Pancreas (tissue), 10 donors: ENCODE results near the gene MGST2. TPM values are rescaled to one million over a fixed set of nuclear protein-coding genes. Genes with fewer than 3 reads are reported as not detected.

Experiments used
- ATAC-seq, 4 donors: fragments of 200-7000 bp; cut with Tn5 transposase; one replicate each; pipeline versions ENCODE4 v1.8.0 to v1.9.1; 2020; ENCODE audit warnings: mild to moderate bottlenecking in 4 of 4, moderate library complexity in 4 of 4
- DNase-seq, 6 donors: peaks; one replicate each; pipeline ENCODE4 v3.0.0-alpha.2; 2020
- FAIRE-seq: peaks from 2 replicates; lab custom pipeline; 2012; peaks lifted over from hg19 to GRCh38; lab: Jason Lieb, UNC
- H3K27ac ChIP-seq, 4 donors: fragments of 200-600 bp; sonication (generic); 1 replicate in 3 of 4; 2 replicates in 1 of 4; pipeline versions ENCODE4 v1.5.0 to v1.8.0; 2020
- H3K27me3 ChIP-seq, 4 donors: fragments of 200-600 bp; one replicate each; pipeline ENCODE4 v1.8.0; 2021
- H3K36me3 ChIP-seq, 3 donors: fragments of 200-600 bp; sonication (generic) in 1 of 3; one replicate each; pipeline versions ENCODE4 v1.5.0 to v1.8.0; 2020 to 2021
- H3K4me1 ChIP-seq, 3 donors: fragments of 200-600 bp; one replicate each; pipeline ENCODE4 v1.8.0; 2021
- H3K4me3 ChIP-seq, 4 donors: fragments of 200-600 bp; sonication (generic) in 2 of 4; one replicate each; pipeline versions ENCODE4 v1.5.0 to v1.8.0; 2020 to 2021
- H3K9me3 ChIP-seq, 4 donors: fragments of 200-600 bp; one replicate each; pipeline ENCODE4 v1.8.0; 2021
- CTCF ChIP-seq, 4 donors: fragments of 200-600 bp; sonication (generic) in 3 of 4; IDR thresholded peaks; one replicate each; pipeline versions ENCODE4 v1.5.0 to v1.8.0; 2021; ENCODE audit warnings: antibody characterized with exemption in 4 of 4
- WGBS, 2 donors: extraction: QIAGEN DNeasy Blood & Tissue Kit; methylation state at CpG; one replicate each; pipeline ENCODE4 v1.1.7; 2013; 5-methylcytosine and 5-hydroxymethylcytosine counted together
- intact Hi-C, 3 donors: fragments of 100-400 bp; cut with DNase I; formaldehyde crosslinking; loops; one replicate each; pipeline versions ENCODE4 v1.11.1 to v1.14.2; 2022
- polyA plus RNA-seq, 2 donors: library from polyadenylated mRNA; stranded (reverse); fragments of 200-250 nt; gene quantifications; one replicate each; pipeline ENCODE4 v1.2.3, GENCODE V29; 2013
- total RNA-seq, 6 donors: library from RNA; stranded (reverse); fragmentation: NEBNext Ultra II Directional in 4 of 6; extraction: Animal tissue kit (Norgen Biotek cat#: 25700) in 4 of 6; gene quantifications; one replicate each; pipeline versions ENCODE4 v1.2.1 to v1.2.4, GENCODE V29; 2021 to 2023
- donor health status: healthy with polysubstance abuse.
- donor health status: DM: no; HTN: no; CAD: no; lungs with moderate emphysema.
- donor health status: DM: no; HTN: no; CAD: no.
- donor health status: control.
- donor health status: control.
- donor health status: Bipolar disorder and iron deficiency.
- donor health status: DM: yes; HTN: yes; CAD: no.
- donor health status: DM: no; HTN: no; CAD: no.
- donor health status: DM: no; HTN: no; CAD: no.
- donor health status: DM: yes; HTN: yes; CAD: no.

The MGST2 gene
- total and polyA plus RNA-seq, 8 donors: 23.9 to 60.8 (median 33.2) TPM

DNA sequence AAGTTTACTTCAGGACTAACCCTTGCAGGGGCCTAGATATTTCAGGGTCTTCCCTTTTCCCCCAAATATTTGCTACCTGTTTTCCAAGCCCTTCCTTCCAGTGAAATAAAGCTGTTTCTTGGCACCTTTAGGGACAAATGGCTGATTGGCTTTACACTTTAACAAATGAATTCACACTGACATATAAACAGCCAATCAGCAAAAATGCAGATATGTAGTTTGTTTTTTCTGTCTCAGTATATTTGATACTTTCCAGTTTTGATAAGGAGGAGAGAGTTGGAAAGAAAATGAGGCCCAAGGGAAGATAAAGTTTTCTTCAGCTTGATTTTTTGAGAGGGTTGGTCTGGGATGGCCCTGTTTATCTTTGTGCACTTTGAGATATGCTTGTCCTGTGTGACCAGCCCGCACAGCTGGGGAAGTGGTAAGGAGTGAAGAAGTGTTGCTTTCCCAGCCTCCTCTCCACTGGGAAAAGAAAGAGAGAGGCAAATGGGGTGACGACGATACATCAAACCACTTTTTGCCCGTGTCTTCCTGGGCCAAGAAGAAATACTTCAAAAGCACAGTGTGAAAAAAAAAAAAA, 67.5 kb downstream of the MGST2 start:
- Histone ChIP-seq H3K27ac (peak overlapping the region in 2 of 4 donors; percentile 0 to 68), H3K9me3 (no peaks in the 10 kb centered on the region), H3K27me3 (no peaks in the 10 kb centered on the region), H3K36me3 (no peaks in the 10 kb centered on the region), H3K4me1 (peaks cover 16 to 27% (median 25%) of the 10 kb centered on the region in 3 donors), H3K4me3 (no peak overlapping the region)
- DNase-seq: no peak
- no peak for TF ChIP-seq CTCF (IDR thresholded peaks at IDR 0.05)
- FAIRE-seq: no peak
- 37 to 53% methylated on average over 4 of the region's 4 CpGs for WGBS, 2 donors
- no peak for ATAC-seq
- intact Hi-C loops: loop anchor here in 1 of 3 donors (10.0 kb wide), 1 partner anchor 522 kb away; no protein-coding TSS in a partner anchor

- DNase-seq (no peak), ATAC-seq (peak; percentile 15 to 51 (median 25)), FAIRE-seq (no peak)
- Histone ChIP-seq H3K27ac (peak overlapping the region; percentile 20 to 80 (median 66)), H3K27me3 (no peaks in the 10 kb centered on the region), H3K4me3 (peak overlapping the region; percentile 9 to 52 (median 18)), H3K9me3 (no peaks in the 10 kb centered on the region), H3K36me3 (no peaks in the 10 kb centered on the region), H3K4me1 (peaks cover 16 to 25% (median 17%) of the 10 kb centered on the region in 3 donors)
- intact Hi-C loops: loop anchor here in 1 of 3 donors (10.0 kb wide), 1 partner anchor 520 kb away; no protein-coding TSS in a partner anchor
- no peak for TF ChIP-seq CTCF (IDR thresholded peaks at IDR 0.05)
- WGBS, 2 donors: 6 to 9% methylated on average over 14 of the region's 14 CpGs
These were observed 68.7 kb downstream of the MGST2 start for GRCh38 chr4:139734201-139734874.

DNA sequence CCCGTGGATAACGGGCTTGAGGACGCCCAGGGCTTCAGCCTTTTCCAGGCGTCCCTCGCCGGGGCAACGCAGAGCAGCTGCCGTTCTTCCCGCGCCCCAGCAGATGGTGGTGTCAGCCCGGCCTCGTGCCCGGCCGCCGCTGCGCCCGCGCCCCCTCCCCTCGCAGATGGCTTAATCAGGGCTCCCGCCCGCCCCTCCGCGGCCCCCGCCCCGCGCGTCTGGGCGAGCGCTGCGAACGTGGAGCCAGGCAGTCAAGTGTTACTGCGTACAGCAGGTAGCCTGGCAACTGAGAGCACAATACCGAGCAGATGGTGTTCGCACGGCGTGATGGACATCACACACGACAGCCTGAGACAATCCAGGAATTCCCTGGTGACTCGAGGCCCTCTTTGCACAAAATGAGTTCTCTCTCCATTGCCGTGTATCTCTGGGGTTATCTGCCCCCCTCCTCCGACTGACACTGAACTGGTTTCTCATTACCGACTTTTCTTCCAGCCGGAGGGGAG, 69.3 kb downstream of the MGST2 start:
- FAIRE-seq (no peak), DNase-seq (peak; percentile 87 to 95 (median 92)), ATAC-seq (peak; percentile 92 to 96 (median 95))
- intact Hi-C loops: loop anchor here in 1 of 3 donors (10.0 kb wide), 1 partner anchor 520 kb away; no protein-coding TSS in a partner anchor
- TF ChIP-seq CTCF (IDR thresholded peaks at IDR 0.05): peak; percentile 43 to 71 (median 68)
- no peaks in the 10 kb centered on the region for H3K9me3 ChIP-seq
- no peaks in the 10 kb centered on the region for H3K27me3 ChIP-seq
- H3K4me3 ChIP-seq: peak overlapping the region; percentile 9 to 52 (median 18)
- peak overlapping the region; percentile 20 to 80 (median 66) for H3K27ac ChIP-seq
- H3K36me3 ChIP-seq: no peaks in the 10 kb centered on the region
- WGBS, 2 donors: 0% methylated on average over 42 of the region's 42 CpGs
- peaks cover 15 to 22% (median 18%) of the 10 kb centered on the region in 3 donors for H3K4me1 ChIP-seq

- peak in 2 of 6 donors; percentile 46 to 75 for DNase-seq
- H3K27me3 ChIP-seq: no peaks in the 10 kb centered on the region
- no peaks in the 10 kb centered on the region for H3K9me3 ChIP-seq
- peaks cover 19 to 26% (median 25%) of the 10 kb centered on the region in 3 donors for H3K4me1 ChIP-seq
- TF ChIP-seq CTCF (IDR thresholded peaks at IDR 0.05): no peak
- H3K4me3 ChIP-seq: peak overlapping the region in 3 of 4 donors; percentile 10 to 52 (median 25)
- WGBS, 2 donors: 60 to 67% methylated on average over 57 to 59 of the region's 59 CpGs
- no peak for FAIRE-seq
- H3K27ac ChIP-seq: peak overlapping the region; percentile 20 to 80 (median 66)
- intact Hi-C loops: loop anchor here in 1 of 3 donors (10.0 kb wide), 1 partner anchor 519 kb away; no protein-coding TSS in a partner anchor
- no peaks in the 10 kb centered on the region for H3K36me3 ChIP-seq
- ATAC-seq: no peak
These were observed 70.0 kb downstream of the MGST2 start for GRCh38 chr4:139735381-139736273.
